Stomach (tissue), 9 donors: ENCODE measurements around the gene PSMB7. TPM values are rescaled to one million over a fixed set of nuclear protein-coding genes. Genes with fewer than 3 reads are reported as not detected.

Experiments used
- DNase-seq, 2 donors: peaks; one replicate each; pipeline versions ENCODE4 v3.0.0 to v3.0.0-alpha.2; 2013 to 2019
- H3K27ac ChIP-seq, 5 donors: fragments of 200-600 bp in 4 of 5; sonication (generic) in 4 of 5; one replicate each; pipeline ENCODE4 v1.5.1; 2013 to 2019; ENCODE audit warnings: mild to moderate bottlenecking in 1 of 5, moderate library complexity in 1 of 5
- H3K27me3 ChIP-seq, 3 donors: fragments of 200-600 bp; sonication (generic); one replicate each; pipeline ENCODE4 v1.5.1; 2017 to 2019; ENCODE audit warnings: mixed run types in 1 of 3
- H3K36me3 ChIP-seq, 4 donors: fragments of 200-600 bp; sonication (generic); 1 replicate in 3 of 4; 2 replicates in 1 of 4; pipeline ENCODE4 v1.5.1; 2016 to 2019
- H3K4me1 ChIP-seq, 4 donors: fragments of 200-600 bp; sonication (generic); one replicate each; pipeline ENCODE4 v1.5.1; 2016 to 2019
- H3K4me3 ChIP-seq, 4 donors: fragments of 200-600 bp; sonication (generic) in 3 of 4; one replicate each; pipeline ENCODE4 v1.5.1; 2016 to 2019; ENCODE audit warnings: mild to moderate bottlenecking in 1 of 4
- H3K9me3 ChIP-seq, 4 donors: fragments of 200-600 bp; sonication (generic); one replicate each; pipeline ENCODE4 v1.5.1; 2016 to 2019
- CTCF ChIP-seq, 7 experiments: fragments of 450-650 bp in 4 of 7; fragments of 200-600 bp in 3 of 7; sonication (generic) in 3 of 7; IDR thresholded peaks; one replicate each; pipeline ENCODE4 v1.5.1; 2016 to 2019; ENCODE audit warnings: antibody characterized with exemption in 7 of 7, control low read depth in 2 of 7, mild to moderate bottlenecking in 1 of 7
- EP300 ChIP-seq: sonication (generic); formaldehyde crosslinking; IDR thresholded peaks from one replicate; pipeline ENCODE4 v1.6.1; 2017; ENCODE audit warnings: antibody characterized with exemption
- POLR2A ChIP-seq, 4 donors: fragments of 450-650 bp; IDR thresholded peaks; one replicate each; pipeline ENCODE4 v1.6.1; 2016; ENCODE audit warnings: antibody characterized with exemption in 4 of 4, control low read depth in 2 of 4, mild to moderate bottlenecking in 1 of 4, moderate library complexity in 1 of 4
- POLR2AphosphoS5 ChIP-seq, 3 donors: sonication (generic); formaldehyde crosslinking; IDR thresholded peaks; one replicate each; pipeline ENCODE4 v1.6.1; 2016; ENCODE audit warnings: antibody characterized with exemption in 3 of 3
- WGBS, 5 donors: extraction: QIAGEN DNeasy Blood & Tissue Kit in 3 of 5; methylation state at CpG; one replicate each; pipeline versions ENCODE4 v1.1.5 to v1.1.7; 2013 to 2018; 5-methylcytosine and 5-hydroxymethylcytosine counted together
- intact Hi-C: fragments of 100-400 bp; cut with DNase I; formaldehyde crosslinking; loops from one replicate; pipeline ENCODE4 v1.15.1; 2023; ENCODE audit warnings: low total_unique reads
- polyA plus RNA-seq, 3 donors: library from polyadenylated mRNA; stranded (reverse); fragments of 200-250 nt; gene quantifications; one replicate each; pipeline ENCODE4 v1.2.3, GENCODE V29; 2013
- total RNA-seq, 5 donors: library from RNA; depleted of rRNA; stranded (reverse); fragments of >200 nt; gene quantifications; one replicate each; pipeline versions ENCODE4 v1.1.0 to v1.2.3, GENCODE V29; 2014 to 2016
- donor health status: healthy with polysubstance abuse.
- donor health status: Bipolar disorder and iron deficiency.
- donor health status: healthy.

PSMB7 gene
- total and polyA plus RNA-seq, 8 donors, result 4.9 to 213 (median 118) TPM

GRCh38 chr9:124452326-124452725 lies 37.1 kb upstream of the PSMB7 start:
- 79 to 91% (median 81%) methylated on average over 7 to 19 of the region's 19 CpGs for whole genome bisulfite sequencing, 5 donors
- Histone ChIP-seq H3K9me3 (no peaks in the 10 kb centered on the region), H3K36me3 (no peaks in the 10 kb centered on the region), H3K27me3 (peaks cover 15 to 79% (median 54%) of the 10 kb centered on the region in 3 donors), H3K4me3 (no peak overlapping the region), H3K27ac (no peak overlapping the region), H3K4me1 (peaks cover 11 to 23% (median 16%) of the 10 kb centered on the region in 4 donors)
- DNase-seq, result no peak
- intact Hi-C loops, result no loop called here
- TF ChIP-seq EP300 (no peak), POLR2A (IDR thresholded peaks at IDR 0.05) (no peak), CTCF (IDR thresholded peaks at IDR 0.05) (no peak), POLR2AphosphoS5 (IDR thresholded peaks at IDR 0.05) (no peak)

- intact Hi-C loops, result no loop called here
- Histone ChIP-seq H3K4me3 (no peak overlapping the region), H3K27ac (no peak overlapping the region), H3K4me1 (peaks cover 11 to 23% (median 16%) of the 10 kb centered on the region in 4 donors), H3K9me3 (no peaks in the 10 kb centered on the region), H3K36me3 (no peaks in the 10 kb centered on the region), H3K27me3 (peaks cover 15 to 90% (median 54%) of the 10 kb centered on the region in 3 donors)
- TF ChIP-seq EP300 (no peak), CTCF (IDR thresholded peaks at IDR 0.05) (no peak), POLR2A (IDR thresholded peaks at IDR 0.05) (no peak), POLR2AphosphoS5 (IDR thresholded peaks at IDR 0.05) (no peak)
- WGBS, 5 donors, result 33 to 48% (median 42%) methylated on average over 19 of the region's 19 CpGs
- DNase-seq, result no peak
These were observed 35.9 kb upstream of the PSMB7 start for GRCh38 chr9:124450931-124451661.

- DNase-seq, result peak in 1 of 2 donors; percentile 69
- H3K27ac ChIP-seq, result no peak within 1 kb of the TSS
- WGBS, 5 donors, result 5 to 9% (median 6%) methylated on average over 29 to 41 of the region's 41 CpGs
- peak within 1 kb of the TSS in 1 of 4 donors; percentile 12 for H3K4me3 ChIP-seq
- peaks cover 15 to 93% (median 54%) of the 10 kb centered on the region in 3 donors for H3K27me3 ChIP-seq
- TF ChIP-seq EP300 (no peak), POLR2A (IDR thresholded peaks at IDR 0.05) (no peak), POLR2AphosphoS5 (IDR thresholded peaks at IDR 0.05) (no peak), CTCF (IDR thresholded peaks at IDR 0.05) (no peak)
- H3K36me3 ChIP-seq, result no peaks in the 10 kb centered on the region
- no peaks in the 10 kb centered on the region for H3K9me3 ChIP-seq
- peaks cover 11 to 23% (median 16%) of the 10 kb centered on the region in 4 donors for H3K4me1 ChIP-seq
- intact Hi-C loops, result no loop called here
These were observed 35.1 kb upstream of the PSMB7 start, which contains the start of gene ADGRD2 for GRCh38 chr9:124450241-124450924. Gene ADGRD2, plus strand, starts transcription at chr9:124450451. Its CDS starts 1,216 bp downstream, at chr9:124451667.

- Histone ChIP-seq H3K4me3 (no peak overlapping the region), H3K4me1 (peaks cover 11 to 23% (median 16%) of the 10 kb centered on the region in 4 donors), H3K27me3 (peaks cover 15 to 85% (median 50%) of the 10 kb centered on the region in 3 donors), H3K36me3 (no peaks in the 10 kb centered on the region), H3K27ac (no peak overlapping the region), H3K9me3 (no peaks in the 10 kb centered on the region)
- TF ChIP-seq POLR2A (IDR thresholded peaks at IDR 0.05) (no peak), EP300 (no peak), POLR2AphosphoS5 (IDR thresholded peaks at IDR 0.05) (no peak), CTCF (IDR thresholded peaks at IDR 0.05) (no peak)
- WGBS, 5 donors, result 72 to 89% (median 82%) methylated on average over 13 of the region's 13 CpGs
- intact Hi-C loops, result no loop called here
- no peak for DNase-seq
These were observed 34.3 kb upstream of the PSMB7 start for GRCh38 chr9:124449381-124450151.
